Mesothelial cell of epicardium (in vitro differentiated cells): ENCODE data around the gene CDC27. TPM values are rescaled to one million over a fixed set of nuclear protein-coding genes. Genes with fewer than 3 reads are reported as not detected.
"Not testable (repeated sequence)": the region's sequence is repeated elsewhere in the genome, so short reads cannot be mapped to it uniquely, and the experiment has no call there.

Source experiments
- DNase-seq, 2 experiments: peaks; one replicate each; pipeline ENCODE4 v3.0.0; 2021; ENCODE audit warnings: low spot score in 2 of 2; ENCODE audit not compliant: unreplicated experiment in 2 of 2
- H3K27ac Mint-ChIP-seq: 2 replicates; pipeline ENCODE4 v1.8.0; 2021; ENCODE audit warnings: mixed read lengths
- H3K27me3 Mint-ChIP-seq: 2 replicates; pipeline ENCODE4 v1.8.0; 2021; ENCODE audit warnings: low read depth, mixed read lengths
- H3K36me3 Mint-ChIP-seq: 2 replicates; pipeline ENCODE4 v1.8.0; 2021; ENCODE audit warnings: mixed read lengths
- H3K4me1 Mint-ChIP-seq: 2 replicates; pipeline ENCODE4 v1.8.0; 2021; ENCODE audit warnings: mixed read lengths
- H3K4me3 Mint-ChIP-seq: 2 replicates; pipeline ENCODE4 v1.8.0; 2021; ENCODE audit warnings: mild to moderate bottlenecking, moderate library complexity, mixed read lengths
- H3K9me3 Mint-ChIP-seq: 2 replicates; pipeline ENCODE4 v1.8.0; 2021; ENCODE audit warnings: mixed read lengths
- CTCF ChIP-seq: fragments of 200-600 bp; sonication (generic); IDR thresholded peaks from one replicate; pipeline ENCODE4 v1.5.0; 2021; ENCODE audit warnings: antibody characterized with exemption; ENCODE audit not compliant: unreplicated experiment
- total RNA-seq: library from RNA; stranded (reverse); gene quantifications from 3 replicates; pipeline ENCODE4 v1.2.1, GENCODE V29; 2021

The CDC27 gene
- total RNA-seq, 1 donor from 2014 or later = 91.4 TPM

GRCh38 chr17:47095268-47095667, 93.8 kb downstream of the CDC27 start:
- Mint-ChIP-seq H3K27ac (no peak overlapping the region), H3K4me1 (peaks cover 14% of the 10 kb centered on the region), H3K27me3 (no peaks in the 10 kb centered on the region), H3K4me3 (no peak overlapping the region), H3K9me3 (peaks cover 11% of the 10 kb centered on the region), H3K36me3 (peaks cover 32% of the 10 kb centered on the region)
- TF ChIP-seq CTCF = no peak
- DNase-seq = no peak

DNA sequence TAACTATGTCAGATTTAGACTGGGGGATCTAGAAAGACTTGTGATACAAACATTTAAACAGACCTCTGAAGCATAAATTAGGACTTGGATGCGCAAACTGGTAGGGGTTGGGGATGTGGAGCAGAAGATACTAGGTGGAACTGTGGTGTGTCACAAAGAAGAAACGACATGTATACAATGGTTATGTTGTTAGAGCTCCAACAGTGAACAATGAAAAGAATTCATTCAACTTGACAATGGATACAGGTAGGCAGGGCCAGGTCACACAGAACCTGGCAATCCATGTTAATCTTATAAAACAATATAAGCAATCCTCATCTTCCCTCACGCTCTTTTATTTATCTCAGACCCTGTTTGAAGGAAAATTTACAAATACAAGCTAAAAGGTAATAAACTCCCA, 102.0 kb downstream of the CDC27 start:
- Mint-ChIP-seq H3K4me1 (peaks cover 20% of the 10 kb centered on the region), H3K36me3 (peaks cover 15% of the 10 kb centered on the region), H3K27ac (no peak overlapping the region), H3K9me3 (peaks cover 8% of the 10 kb centered on the region), H3K4me3 (no peak overlapping the region), H3K27me3 (no peaks in the 10 kb centered on the region)
- DNase-seq = no peak
- no peak for TF ChIP-seq CTCF

- Mint-ChIP-seq H3K36me3 (peaks cover 5% of the 10 kb centered on the region), H3K9me3 (no peaks in the 10 kb centered on the region), H3K27me3 (no peaks in the 10 kb centered on the region), H3K4me3 (no peak overlapping the region), H3K27ac (peak overlapping the region; percentile 45), H3K4me1 (peaks cover 20% of the 10 kb centered on the region)
- no peak for DNase-seq
- no peak for TF ChIP-seq CTCF
Measured at GRCh38 chr17:47085736-47086135, 103.4 kb downstream of the CDC27 start.

DNA sequence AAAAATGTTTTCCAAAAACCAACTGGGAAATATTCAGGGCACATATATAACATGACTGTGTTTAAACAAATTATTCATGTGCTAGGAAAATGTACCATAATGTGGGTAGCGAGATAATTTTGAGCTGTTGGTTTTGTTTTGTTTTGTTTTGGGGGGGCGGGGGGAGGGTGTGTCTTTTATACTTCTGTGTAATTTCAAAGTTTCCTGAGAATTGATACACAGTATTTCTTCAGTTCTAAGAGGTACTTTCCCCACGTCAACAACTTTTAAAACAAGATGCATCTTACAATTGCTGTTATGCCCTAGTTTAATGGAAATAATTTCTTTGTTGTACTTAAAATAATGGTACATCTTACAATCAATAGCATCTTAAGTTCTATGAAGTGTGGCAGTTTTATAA, 110.3 kb downstream of the CDC27 start:
- H3K4me1 Mint-ChIP-seq = peaks cover under 1% of the 10 kb centered on the region
- no peak overlapping the region for H3K27ac Mint-ChIP-seq
- H3K36me3 Mint-ChIP-seq = peaks cover 3% of the 10 kb centered on the region
- H3K9me3 Mint-ChIP-seq = no peaks in the 10 kb centered on the region
- no peak for TF ChIP-seq CTCF
- no peaks in the 10 kb centered on the region for H3K27me3 Mint-ChIP-seq
- no peak overlapping the region for H3K4me3 Mint-ChIP-seq
- no peak for DNase-seq

- Mint-ChIP-seq H3K36me3 (peaks cover 3% of the 10 kb centered on the region), H3K27me3 (no peaks in the 10 kb centered on the region), H3K9me3 (no peaks in the 10 kb centered on the region), H3K4me3 (no peak overlapping the region), H3K27ac (no peak overlapping the region), H3K4me1 (no peaks in the 10 kb centered on the region)
- DNase-seq = no peak
- TF ChIP-seq CTCF = no peak
Measured at GRCh38 chr17:47077576-47077975, 111.5 kb downstream of the CDC27 start.

DNA sequence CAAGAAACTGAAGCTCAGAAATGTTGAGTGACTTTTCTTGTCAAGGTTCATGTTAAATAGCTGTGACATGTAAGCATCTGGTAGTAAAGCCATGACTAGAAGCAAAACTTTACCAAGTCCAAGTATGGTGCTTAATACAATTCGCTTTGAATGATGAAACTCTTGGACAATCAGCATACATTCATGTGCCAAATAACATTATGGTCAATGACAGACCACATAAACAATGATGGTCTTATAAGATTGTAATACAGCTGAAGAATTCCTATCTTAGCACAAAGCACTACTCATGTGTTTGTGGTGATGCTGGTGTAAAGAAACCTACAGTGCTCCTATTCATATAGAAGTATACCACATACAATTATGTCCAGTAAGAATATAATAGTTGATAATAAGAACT, 112.9 kb downstream of the CDC27 start:
- H3K36me3 Mint-ChIP-seq = peaks cover 3% of the 10 kb centered on the region

GRCh38 chr17:47074361-47074760, 114.7 kb downstream of the CDC27 start:
- DNase-seq, H3K9me3 Mint-ChIP-seq, H3K36me3 Mint-ChIP-seq, H3K4me3 Mint-ChIP-seq, H3K27ac Mint-ChIP-seq, H3K4me1 Mint-ChIP-seq, H3K27me3 Mint-ChIP-seq: not testable (repeated sequence)

More for the DNA sequence above, 112.9 kb downstream of the CDC27 start:
- no peak for TF ChIP-seq CTCF
- no peak for DNase-seq
- Mint-ChIP-seq H3K4me3 (no peak overlapping the region), H3K4me1 (no peaks in the 10 kb centered on the region), H3K27ac (no peak overlapping the region), H3K27me3 (no peaks in the 10 kb centered on the region), H3K9me3 (no peaks in the 10 kb centered on the region)

- H3K4me1 Mint-ChIP-seq, H3K27me3 Mint-ChIP-seq, H3K36me3 Mint-ChIP-seq, H3K27ac Mint-ChIP-seq, H3K4me3 Mint-ChIP-seq, DNase-seq, H3K9me3 Mint-ChIP-seq: not testable (repeated sequence)
Measured at GRCh38 chr17:47073629-47074028, 115.5 kb downstream of the CDC27 start.
